Pericardium fibroblast (primary cell): ENCODE measurements around the gene ABCB1. TPM values are rescaled to one million over a fixed set of nuclear protein-coding genes. Genes with fewer than 3 reads are reported as not detected.

ENCODE experiments used
- total RNA-seq: library from RNA; depleted of rRNA; stranded (reverse); fragments of >200 nt; gene quantifications from 2 replicates; pipeline ENCODE4 v1.2.3, GENCODE V29; 2015

Gene ABCB1
- not detected in 2 replicates for total RNA-seq

DNA sequence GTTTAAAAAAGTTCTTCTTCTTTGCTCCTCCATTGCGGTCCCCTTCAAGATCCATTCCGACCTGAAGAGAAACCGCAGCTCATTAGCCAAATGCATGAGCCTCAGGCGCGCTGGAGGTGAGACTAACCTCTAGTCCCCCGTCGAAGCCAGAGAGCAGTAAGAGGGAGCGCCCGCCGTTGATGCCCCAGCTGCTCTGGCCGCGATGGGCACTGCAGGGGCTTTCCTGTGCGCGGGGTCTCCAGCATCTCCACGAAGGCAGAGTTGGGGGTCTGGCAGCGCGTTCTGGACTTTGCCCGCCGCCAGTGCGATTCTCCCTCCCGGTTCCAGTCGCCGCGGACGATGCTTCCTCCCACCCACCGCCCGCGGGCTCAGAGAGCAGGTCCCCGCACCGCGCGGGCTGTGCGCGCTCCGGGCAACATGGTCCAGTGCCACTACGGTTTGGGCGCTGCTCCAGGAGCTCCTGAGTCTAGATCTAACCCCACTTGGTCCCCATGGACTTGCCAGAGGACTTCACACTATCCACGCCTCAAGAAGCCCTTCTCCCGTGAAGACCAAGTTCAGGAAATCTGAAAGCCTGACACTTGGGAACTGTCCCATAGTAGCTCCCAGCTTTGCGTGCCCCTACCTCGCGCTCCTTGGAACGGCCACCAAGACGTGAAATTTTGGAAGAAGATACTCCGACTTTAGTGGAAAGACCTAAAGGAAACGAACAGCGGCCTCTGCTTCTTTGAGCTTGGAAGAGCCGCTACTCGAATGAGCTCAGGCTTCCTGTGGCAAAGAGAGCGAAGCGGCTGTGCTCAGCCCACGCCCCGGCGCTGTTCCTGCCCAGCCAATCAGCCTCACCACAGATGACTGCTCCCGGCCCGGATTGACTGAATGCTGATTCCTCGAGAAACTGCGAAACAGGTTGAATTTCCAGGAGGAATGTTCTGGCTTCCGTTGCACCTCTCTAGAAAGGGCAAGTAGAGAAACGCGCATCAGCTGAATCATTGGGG, at the start of gene ABCB1:
TSS of gene ABCB1 (minus strand) at position 755 of the 995 bp plus-strand sequence. CDS start at position 55, 700 bp downstream.

DNA sequence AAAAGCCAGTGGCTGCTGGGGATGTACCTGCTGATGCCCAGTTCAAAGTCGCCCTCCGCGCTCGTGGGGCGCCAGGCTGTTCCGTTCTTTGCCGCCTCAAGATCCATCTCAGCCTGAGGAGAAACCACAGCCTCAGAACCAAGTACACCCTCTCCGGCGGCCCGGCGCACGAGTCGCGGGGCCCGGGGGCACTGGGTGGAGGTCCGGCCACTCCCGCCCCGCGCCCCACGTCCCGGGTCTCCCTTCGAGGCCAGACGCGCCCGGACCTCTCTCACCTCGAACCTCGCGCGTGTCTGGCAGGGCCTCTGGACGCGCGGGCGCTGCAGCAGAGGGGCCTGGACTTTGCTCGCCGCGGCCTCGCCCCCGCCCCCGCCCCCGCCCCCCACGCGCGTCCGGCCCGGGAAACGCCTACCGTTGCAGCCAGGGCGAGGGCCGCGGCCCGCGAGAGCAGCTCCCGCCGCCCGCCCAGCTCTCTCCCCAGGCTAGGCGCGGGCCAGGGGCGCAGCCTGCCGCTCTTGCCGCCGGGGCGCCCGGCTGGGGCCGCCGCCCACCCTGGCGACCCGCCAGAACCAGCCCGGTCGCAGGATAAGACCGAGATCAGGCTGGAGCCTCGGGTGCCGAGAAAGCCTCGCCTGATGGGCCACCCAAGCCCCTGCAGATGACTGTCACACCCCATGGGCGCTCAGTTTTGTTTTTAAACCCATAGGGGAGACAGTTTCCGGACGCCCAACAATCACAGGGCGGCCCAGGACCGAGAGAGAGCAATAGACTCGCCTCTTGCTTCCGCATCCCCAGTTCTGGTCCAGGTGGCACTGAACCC, 125.1 kb downstream of the ABCB1 start, which contains the start of gene ABCB4:
TSS of gene ABCB4 (minus strand) at position 322 of the 820 bp plus-strand sequence. CDS start at position 107, 215 bp downstream.

Other genes with a start within 250 kb of the ABCB1 start
- gene ABCB4, start 125.2 kb downstream of the ABCB1 start, total RNA-seq, result not detected in 2 replicates
- gene RUNDC3B, start 27.5 kb upstream of the ABCB1 start, total RNA-seq, result under 0.01 TPM in 1 of 2 replicates, not detected in the other